GM19099 (cell line): ENCODE measurements around the gene E2F4.

ENCODE experiments used
- POLR2A ChIP-seq: IDR thresholded peaks from 3 replicates; pipeline ENCODE4 v1.6.1; 2011; ENCODE audit warnings: low read depth; ENCODE audit not compliant: insufficient read length; ENCODE audit errors: extremely low read depth

E2F4 gene

GRCh38 chr16:67226804-67227566 is 35.0 kb downstream of the E2F4 start, which contains the start of gene TMEM208:
TMEM208 (plus strand) TSS chr16:67227130; CDS start chr16:67227219, 89 bp downstream.
- TF ChIP-seq POLR2A, result peak; percentile 76

- TF ChIP-seq POLR2A, result no peak
These were observed 35.6 kb downstream of the E2F4 start for GRCh38 chr16:67227567-67227921.

- TF ChIP-seq POLR2A, result no peak
These were observed 36.3 kb downstream of the E2F4 start for GRCh38 chr16:67228034-67228785.

- no peak for TF ChIP-seq POLR2A
These were observed 37.0 kb downstream of the E2F4 start for GRCh38 chr16:67228905-67229304.

- no peak for TF ChIP-seq POLR2A
These were observed 38.2 kb downstream of the E2F4 start for GRCh38 chr16:67229906-67230808.

GRCh38 chr16:67230809-67231660 is 39.1 kb downstream of the E2F4 start:
- peak; percentile 19 for TF ChIP-seq POLR2A

- TF ChIP-seq POLR2A, result no peak
These were observed 41.6 kb downstream of the E2F4 start for GRCh38 chr16:67233596-67233995.

GRCh38 chr16:67234180-67234597 is 42.2 kb downstream of the E2F4 start:
- no peak for TF ChIP-seq POLR2A

GRCh38 chr16:67235816-67236562 is 44.0 kb downstream of the E2F4 start:
- TF ChIP-seq POLR2A, result no peak

GRCh38 chr16:67236563-67237395 is 44.8 kb downstream of the E2F4 start:
- TF ChIP-seq POLR2A, result no peak

- TF ChIP-seq POLR2A, result no peak
These were observed 45.7 kb downstream of the E2F4 start for GRCh38 chr16:67237396-67238277.

- TF ChIP-seq POLR2A, result no peak
These were observed 46.3 kb downstream of the E2F4 start for GRCh38 chr16:67238278-67238575.
